Calu3 (cell line): ENCODE results near the gene APBA2. TPM values are rescaled to one million over a fixed set of nuclear protein-coding genes. Genes with fewer than 3 reads are reported as not detected.

ENCODE experiments used
- BruUV-seq: library from RNA; stranded (reverse); fragments of 400-500 nt; replicated peaks from 2 replicates; lab custom pipeline; 2021; lab: Mats Ljungman, UMichigan
- CTCF ChIA-PET: fragments of 300-600 bp; sonication (Branson Sonifier 250); formaldehyde crosslinking; loops from one replicate; lab custom pipeline; 2022; ENCODE audit warnings: antibody characterized with exemption; lab: Charles Lee
- DNase-seq: peaks from one replicate; pipeline ENCODE4 v3.0.0; 2022
- H3K27ac Mint-ChIP-seq: one replicate; pipeline ENCODE4 v1.8.0; 2022; ENCODE audit warnings: mixed read lengths; ENCODE audit not compliant: unreplicated experiment
- H3K27me3 Mint-ChIP-seq: one replicate; pipeline ENCODE4 v1.8.0; 2022; ENCODE audit warnings: mixed read lengths; ENCODE audit not compliant: unreplicated experiment
- H3K36me3 Mint-ChIP-seq: one replicate; pipeline ENCODE4 v1.8.0; 2022; ENCODE audit warnings: mild to moderate bottlenecking, moderate library complexity, mixed read lengths; ENCODE audit not compliant: insufficient read depth, unreplicated experiment
- H3K4me1 Mint-ChIP-seq: one replicate; pipeline ENCODE4 v1.8.0; 2022; ENCODE audit warnings: mild to moderate bottlenecking, low read depth, mixed read lengths; ENCODE audit not compliant: unreplicated experiment
- H3K4me3 Mint-ChIP-seq: one replicate; pipeline ENCODE4 v1.8.0; 2022; ENCODE audit warnings: mild to moderate bottlenecking, low read depth, moderate library complexity, mixed read lengths; ENCODE audit not compliant: unreplicated experiment
- H3K9me3 Mint-ChIP-seq: one replicate; pipeline ENCODE4 v1.8.0; 2022; ENCODE audit warnings: low read depth, mixed read lengths; ENCODE audit not compliant: unreplicated experiment
- CTCF ChIP-seq: fragments of 200-600 bp; IDR thresholded peaks from one replicate; pipeline ENCODE4 v1.8.0; 2022; ENCODE audit warnings: antibody characterized with exemption; ENCODE audit not compliant: unreplicated experiment
- intact Hi-C: fragments of 100-400 bp; cut with micrococcal nuclease; formaldehyde crosslinking; loops from one replicate; pipeline ENCODE4 v1.10.0; 2022; ENCODE audit not compliant: unreplicated experiment
- total RNA-seq: library from RNA; stranded (reverse); gene quantifications from 2 replicates; pipeline ENCODE4 v1.2.3, GENCODE V29; 2022

Gene APBA2
- total RNA-seq, 1 experiment from 2014 or later = not detected

DNA sequence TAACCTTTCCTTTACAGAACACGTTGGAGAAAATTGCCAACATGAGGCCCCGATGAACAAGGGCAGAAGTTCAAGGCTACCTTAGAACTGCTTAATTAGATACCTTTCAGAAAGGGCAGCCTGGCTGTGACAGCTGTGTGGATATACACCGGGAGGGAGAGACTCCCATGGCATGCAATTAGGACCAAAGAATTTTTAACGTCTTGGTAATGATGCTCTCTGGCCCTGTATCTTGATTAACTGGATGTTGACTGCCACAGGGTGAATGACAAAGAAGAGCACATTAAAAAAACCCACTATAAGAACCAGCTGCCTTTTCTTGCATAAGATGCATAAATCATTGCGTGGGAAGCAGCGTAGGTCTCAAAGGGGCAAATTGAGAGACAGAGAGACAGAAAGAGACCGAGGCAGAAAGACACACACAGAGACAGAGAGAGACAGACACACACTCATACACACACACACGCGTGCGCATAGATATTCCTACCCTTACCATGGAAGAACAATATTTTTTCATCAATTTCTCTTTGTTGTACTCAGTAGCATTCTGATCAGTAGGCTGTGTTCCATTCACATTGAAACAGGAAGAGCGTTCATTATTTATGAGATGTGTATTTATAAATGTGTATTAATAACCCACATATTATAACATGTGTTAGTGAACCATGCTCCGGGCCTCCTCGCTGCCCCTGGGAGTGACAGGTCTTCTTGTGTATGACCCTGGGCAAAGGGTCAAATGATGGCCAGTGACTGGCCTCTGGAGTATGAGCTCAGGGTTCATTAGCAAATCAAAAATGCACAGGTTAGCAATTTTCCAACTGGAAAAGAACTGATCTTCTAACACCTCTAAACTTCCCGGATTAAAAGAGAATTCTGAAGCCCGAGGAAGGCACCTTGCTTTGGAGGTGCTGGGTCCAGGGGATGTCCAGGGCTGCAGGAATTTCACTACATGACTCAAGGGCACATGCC lies 265.0 kb downstream of the APBA2 start:
- Mint-ChIP-seq H3K27ac (no peak overlapping the region), H3K9me3 (peaks cover 3% of the 10 kb centered on the region), H3K4me1 (no peaks in the 10 kb centered on the region), H3K4me3 (no peak overlapping the region), H3K27me3 (no peaks in the 10 kb centered on the region), H3K36me3 (no peaks in the 10 kb centered on the region)
- intact Hi-C loops = no loop called here
- TF ChIP-seq CTCF = no peak
- BruUV-seq = no TSS peak
- no peak for DNase-seq
- CTCF ChIA-PET = no interaction called here

GRCh38 chr15:29151484-29151857 lies 265.7 kb downstream of the APBA2 start:
- no peak overlapping the region for H3K27ac Mint-ChIP-seq
- intact Hi-C loops = no loop called here
- no peak for TF ChIP-seq CTCF

DNA sequence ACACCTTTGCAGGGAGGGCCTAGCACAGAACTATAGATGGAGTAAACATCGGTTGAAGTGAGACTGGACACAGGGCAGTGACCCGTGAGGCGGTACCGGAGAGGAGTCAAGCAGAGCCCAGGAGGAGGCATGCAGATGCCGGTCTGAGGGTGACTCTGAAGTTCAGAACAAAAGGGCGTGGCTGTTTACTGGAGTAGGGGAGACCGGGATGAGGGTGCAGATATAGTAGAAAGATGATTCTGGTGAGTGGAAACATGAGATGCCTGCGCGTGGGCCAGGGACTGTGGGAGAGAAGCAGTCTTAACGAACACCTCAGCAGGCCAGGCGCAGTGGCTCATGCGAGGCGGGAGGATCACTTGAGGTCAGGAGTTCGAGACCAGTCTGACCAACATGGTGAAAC lies 270.7 kb downstream of the APBA2 start:
- no TSS peak for BruUV-seq
- no peak for DNase-seq
- no peaks in the 10 kb centered on the region for H3K27me3 Mint-ChIP-seq
- no peaks in the 10 kb centered on the region for H3K4me1 Mint-ChIP-seq
- H3K27ac Mint-ChIP-seq = no peak overlapping the region
- H3K36me3 Mint-ChIP-seq = no peaks in the 10 kb centered on the region
- TF ChIP-seq CTCF = no peak
- CTCF ChIA-PET = no interaction called here
- H3K4me3 Mint-ChIP-seq = no peak overlapping the region
- peaks cover 2% of the 10 kb centered on the region for H3K9me3 Mint-ChIP-seq
- intact Hi-C loops = no loop called here

More at GRCh38 chr15:29151484-29151857, 265.7 kb downstream of the APBA2 start:
- H3K27me3 Mint-ChIP-seq = no peaks in the 10 kb centered on the region
- H3K4me1 Mint-ChIP-seq = no peaks in the 10 kb centered on the region
- no peak overlapping the region for H3K4me3 Mint-ChIP-seq
- no TSS peak for BruUV-seq
- no peaks in the 10 kb centered on the region for H3K36me3 Mint-ChIP-seq
- H3K9me3 Mint-ChIP-seq = peaks cover 5% of the 10 kb centered on the region
- CTCF ChIA-PET = no interaction called here
- no peak for DNase-seq

DNA sequence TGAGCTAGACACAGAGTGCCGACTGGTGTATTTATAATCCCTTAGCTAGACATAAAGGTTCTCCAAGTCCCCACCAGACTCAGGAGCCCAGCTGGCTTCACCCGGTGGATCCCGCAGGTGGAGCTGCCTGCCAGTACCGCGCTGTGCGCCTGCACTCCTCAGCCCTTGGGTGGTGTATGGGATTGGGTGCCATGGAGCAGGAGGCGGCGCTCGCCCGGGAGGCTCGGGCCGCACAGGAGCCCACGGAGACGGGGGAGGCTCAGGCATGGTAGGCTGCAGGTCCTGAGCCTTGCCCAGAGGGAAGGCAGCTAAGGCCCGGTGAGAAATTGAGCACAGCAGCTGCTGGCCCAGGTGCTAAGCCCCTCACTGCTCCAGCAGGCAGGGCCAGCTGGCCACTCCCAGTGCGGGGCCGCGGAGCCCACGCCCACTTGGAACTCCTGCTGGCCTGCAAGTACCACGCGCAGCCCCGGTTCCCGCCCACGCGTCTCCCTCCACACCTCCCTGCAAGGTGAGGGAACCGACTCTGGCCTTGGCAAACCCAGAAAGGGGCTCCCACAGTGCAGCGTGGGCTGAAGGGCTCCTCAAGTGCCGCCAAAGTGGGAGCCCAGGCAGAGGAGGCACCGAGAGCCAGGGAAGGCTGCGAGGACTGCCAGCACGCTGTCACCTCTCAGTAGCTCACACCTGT lies 274.1 kb downstream of the APBA2 start:
- CTCF ChIA-PET = no interaction called here
- H3K9me3 Mint-ChIP-seq = peaks cover 5% of the 10 kb centered on the region
- H3K4me1 Mint-ChIP-seq = no peaks in the 10 kb centered on the region
- no peaks in the 10 kb centered on the region for H3K27me3 Mint-ChIP-seq
- H3K36me3 Mint-ChIP-seq = no peaks in the 10 kb centered on the region
- H3K27ac Mint-ChIP-seq = no peak overlapping the region
- BruUV-seq = no TSS peak
- DNase-seq = no peak
- TF ChIP-seq CTCF = no peak
- intact Hi-C loops = no loop called here
- no peak overlapping the region for H3K4me3 Mint-ChIP-seq
